ENCODE measurements around the gene PAPOLB. TPM values are rescaled to one million over a fixed set of nuclear protein-coding genes. Genes with fewer than 3 reads are reported as not detected.

PAPOLB gene
- total RNA-seq, 2 experiments from 2014 or later = not detected

GRCh38 chr7:4856336-4857057, 5.3 kb downstream of the PAPOLB start:
- Mint-ChIP-seq H3K4me3 (no peak overlapping the region), H3K27me3 (peaks cover 37% of the 10 kb centered on the region), H3K27ac (no peak overlapping the region), H3K4me1 (ENCODE audit: low read depth) (no peaks in the 10 kb centered on the region), H3K9me3 (no peaks in the 10 kb centered on the region), H3K36me3 (ENCODE audit: low read depth) (no peaks in the 10 kb centered on the region)
- no peak overlapping the region for H3K27ac ChIP-seq (ENCODE audit: low read depth in 1 of 2, low read length in 2 of 2)
- H3K4me1 ChIP-seq (ENCODE audit: insufficient read depth, low read length) = peaks cover under 1% of the 10 kb centered on the region
- ChIA-PET POLR2A (no interaction called here), CTCF (interaction anchor here (0.5 kb wide), 1 partner anchor 357 kb away, joined by 3 read pairs; no protein-coding TSS in a partner anchor)
- no peaks in the 10 kb centered on the region for H3K36me3 ChIP-seq (ENCODE audit: insufficient read depth, low read length)
- no peak for TF ChIP-seq CTCF (IDR thresholded peaks at IDR 0.05)
- H3K27me3 ChIP-seq (ENCODE audit: control insufficient read depth in 1 of 2, insufficient read depth in 2 of 2, low read length in 2 of 2) = peaks cover 4% of the 10 kb centered on the region in 2 experiments
- DNase-seq (no peak), ATAC-seq (ENCODE audit: poor library complexity) (no peak)
- no peak overlapping the region for H3K4me3 ChIP-seq (ENCODE audit: low read length)
- H3K9me3 ChIP-seq (ENCODE audit: control insufficient read depth in 1 of 2, insufficient read depth in 1 of 2, low read length in 2 of 2) = peaks cover 0 to 1% of the 10 kb centered on the region in 2 experiments
- intact Hi-C loops (cut with DNase I, micrococcal nuclease) = no loop called here

GRCh38 chr7:4854916-4855315, 6.9 kb downstream of the PAPOLB start:
- H3K4me1 Mint-ChIP-seq (ENCODE audit: low read depth) = no peaks in the 10 kb centered on the region
- CTCF ChIA-PET = no interaction called here
- POLR2A ChIA-PET = no interaction called here
- H3K27ac Mint-ChIP-seq = no peak overlapping the region
- peaks cover 21% of the 10 kb centered on the region for H3K27me3 Mint-ChIP-seq
- no peaks in the 10 kb centered on the region for H3K36me3 Mint-ChIP-seq (ENCODE audit: low read depth)
- no peaks in the 10 kb centered on the region for H3K9me3 Mint-ChIP-seq
- no peak overlapping the region for H3K4me3 ChIP-seq (ENCODE audit: low read length)
- DNase-seq (no peak), ATAC-seq (ENCODE audit: poor library complexity) (no peak)
- no peak overlapping the region for H3K27ac ChIP-seq (ENCODE audit: low read depth in 1 of 2, low read length in 2 of 2)
- H3K4me3 Mint-ChIP-seq = no peak overlapping the region
- no peaks in the 10 kb centered on the region for H3K36me3 ChIP-seq (ENCODE audit: insufficient read depth, low read length)
- TF ChIP-seq CTCF (IDR thresholded peaks at IDR 0.05) = no peak
- no peaks in the 10 kb centered on the region for H3K4me1 ChIP-seq (ENCODE audit: insufficient read depth, low read length)
- intact Hi-C loops (cut with DNase I, micrococcal nuclease) = no loop called here
- H3K9me3 ChIP-seq (ENCODE audit: control insufficient read depth in 1 of 2, insufficient read depth in 1 of 2, low read length in 2 of 2) = peaks cover 0 to 7% of the 10 kb centered on the region in 2 experiments
- H3K27me3 ChIP-seq (ENCODE audit: control insufficient read depth in 1 of 2, insufficient read depth in 2 of 2, low read length in 2 of 2) = no peaks in the 10 kb centered on the region

GRCh38 chr7:4851459-4852422, 10.1 kb downstream of the PAPOLB start:
- TF ChIP-seq CTCF (IDR thresholded peaks at IDR 0.05) = no peak
- Mint-ChIP-seq H3K27me3 (no peaks in the 10 kb centered on the region), H3K27ac (no peak overlapping the region), H3K36me3 (ENCODE audit: low read depth) (no peaks in the 10 kb centered on the region), H3K4me3 (no peak overlapping the region), H3K4me1 (ENCODE audit: low read depth) (no peaks in the 10 kb centered on the region), H3K9me3 (no peaks in the 10 kb centered on the region)
- DNase-seq (no peak), ATAC-seq (ENCODE audit: poor library complexity) (no peak)
- no peaks in the 10 kb centered on the region for H3K36me3 ChIP-seq (ENCODE audit: insufficient read depth, low read length)
- H3K9me3 ChIP-seq (ENCODE audit: control insufficient read depth in 1 of 2, insufficient read depth in 1 of 2, low read length in 2 of 2) = peaks cover 0 to 7% of the 10 kb centered on the region in 2 experiments
- no peaks in the 10 kb centered on the region for H3K27me3 ChIP-seq (ENCODE audit: control insufficient read depth in 1 of 2, insufficient read depth in 2 of 2, low read length in 2 of 2)
- no peak overlapping the region for H3K4me3 ChIP-seq (ENCODE audit: low read length)
- ChIA-PET POLR2A (no interaction called here), CTCF (interaction anchor here (1.0 kb wide), 1 partner anchor 19 kb away, joined by 4 read pairs; no protein-coding TSS in a partner anchor)
- H3K4me1 ChIP-seq (ENCODE audit: insufficient read depth, low read length) = no peaks in the 10 kb centered on the region
- no peak overlapping the region for H3K27ac ChIP-seq (ENCODE audit: low read depth in 1 of 2, low read length in 2 of 2)
- intact Hi-C loops (cut with DNase I, micrococcal nuclease) = no loop called here

Measured in CD4-positive, alpha-beta T cell (primary cell).